ENCODE data around the gene LAMTOR3. TPM values are rescaled to one million over a fixed set of nuclear protein-coding genes. Genes with fewer than 3 reads are reported as not detected.

LAMTOR3 gene
- total and polyA plus RNA-seq, 12 donors: 29.0 to 37.4 (median 33.9) TPM

DNA sequence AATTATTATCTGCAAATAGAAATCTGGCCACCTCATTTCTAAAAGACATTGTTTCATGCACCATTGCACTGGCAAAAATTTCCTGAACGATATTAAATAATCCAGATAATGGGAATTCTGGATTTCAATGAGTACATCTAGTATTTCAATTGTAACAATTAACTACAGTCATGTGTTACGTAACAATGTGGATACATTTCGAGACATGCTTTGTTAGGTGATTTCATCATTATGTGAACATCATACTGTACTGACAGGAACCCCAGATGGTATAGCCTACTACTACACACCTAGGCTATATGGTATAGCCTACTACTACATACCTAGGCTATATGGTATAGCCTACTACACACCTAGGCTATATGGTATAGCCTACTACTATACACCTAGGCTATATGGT, 14.8 kb downstream of the LAMTOR3 start:
- no peak for TF ChIP-seq CTCF (IDR thresholded peaks at IDR 0.05)
- Histone ChIP-seq H3K36me3 (peaks cover 0 to 79% (median 36%) of the 10 kb centered on the region in 9 donors), H3K9me3 (no peaks in the 10 kb centered on the region), H3K4me1 (no peaks in the 10 kb centered on the region), H3K4me3 (no peak overlapping the region), H3K27ac (no peak overlapping the region), H3K27me3 (no peaks in the 10 kb centered on the region)
- intact Hi-C loops (cut with DNase I): loop anchor here in 2 of 10 donors (10.0 kb wide), 2 partner anchors 65 to 325 kb away; partner anchors contain the start of gene DAPP1 (in 1 of the 2)
- ATAC-seq: no peak
- 91 to 93% methylated on average over 3 of the region's 3 CpGs for WGBS, 2 donors
- no peak for DNase-seq

GRCh38 chr4:99878604-99879003, 15.6 kb downstream of the LAMTOR3 start:
- TF ChIP-seq CTCF (IDR thresholded peaks at IDR 0.05): no peak
- Histone ChIP-seq H3K27ac (no peak overlapping the region), H3K4me3 (no peak overlapping the region), H3K27me3 (no peaks in the 10 kb centered on the region), H3K36me3 (peaks cover 0 to 71% (median 29%) of the 10 kb centered on the region in 9 donors), H3K4me1 (no peaks in the 10 kb centered on the region), H3K9me3 (no peaks in the 10 kb centered on the region)
- ATAC-seq (no peak), DNase-seq (no peak)
- intact Hi-C loops (cut with DNase I): loop anchor here in 2 of 10 donors (10.0 kb wide), 2 partner anchors 64 to 324 kb away; partner anchors contain the start of gene DAPP1 (in 1 of the 2)

- no peak overlapping the region for H3K4me3 ChIP-seq
- TF ChIP-seq CTCF (IDR thresholded peaks at IDR 0.05): no peak
- ATAC-seq (no peak), DNase-seq (no peak)
- H3K36me3 ChIP-seq: peaks cover 0 to 54% (median 26%) of the 10 kb centered on the region in 9 donors
- no peaks in the 10 kb centered on the region for H3K27me3 ChIP-seq
- H3K27ac ChIP-seq: no peak overlapping the region
- WGBS, 2 donors: 79 to 88% methylated on average over 3 of the region's 3 CpGs
- intact Hi-C loops (cut with DNase I): loop anchor here in 2 of 10 donors (10.0 kb wide), 2 partner anchors 62 to 322 kb away; partner anchors contain the start of gene DAPP1 (in 1 of the 2)
- H3K9me3 ChIP-seq: no peaks in the 10 kb centered on the region
- H3K4me1 ChIP-seq: no peaks in the 10 kb centered on the region
Observed at GRCh38 chr4:99876946-99877345, 17.3 kb downstream of the LAMTOR3 start.

DNA sequence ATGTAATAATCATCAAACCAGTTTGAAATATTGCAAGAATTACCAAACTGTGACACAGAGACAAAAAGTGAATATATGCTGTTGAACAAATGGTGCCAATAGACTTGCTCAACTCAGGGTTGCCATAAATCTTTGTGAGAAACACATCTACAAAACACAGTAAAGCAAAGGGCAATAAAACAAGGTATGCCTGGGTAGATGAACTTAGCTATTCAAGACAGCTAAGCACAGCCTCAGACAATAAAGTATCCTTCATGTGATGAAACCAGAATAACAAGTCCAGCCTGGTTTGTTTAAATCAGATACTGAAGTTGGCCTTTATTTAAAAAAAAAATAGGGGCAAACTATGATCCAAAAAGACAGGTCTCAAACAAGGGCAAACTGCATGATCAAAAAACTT, 19.2 kb downstream of the LAMTOR3 start:
- Histone ChIP-seq H3K4me1 (no peaks in the 10 kb centered on the region), H3K36me3 (peaks cover 0 to 35% (median 10%) of the 10 kb centered on the region in 9 donors), H3K27me3 (no peaks in the 10 kb centered on the region), H3K9me3 (no peaks in the 10 kb centered on the region), H3K4me3 (no peak overlapping the region), H3K27ac (no peak overlapping the region)
- intact Hi-C loops (cut with DNase I): loop anchor here in 2 of 10 donors (10.0 kb wide), 2 partner anchors 60 to 320 kb away; partner anchors contain the start of gene DAPP1 (in 1 of the 2)
- DNase-seq (no peak), ATAC-seq (no peak)
- no peak for TF ChIP-seq CTCF (IDR thresholded peaks at IDR 0.05)
